H9 (cell line): ENCODE results near the gene SCYL3. TPM values are rescaled to one million over a fixed set of nuclear protein-coding genes. Genes with fewer than 3 reads are reported as not detected.

Experiments
- DNase-seq: peaks from one replicate; pipeline ENCODE4 v3.0.0-alpha.2; 2017
- H2AFZ ChIP-seq: one replicate; pipeline ENCODE4 v1.6.1; 2013; ENCODE audit warnings: mild to moderate bottlenecking, low read length, control low read depth, moderate library complexity
- H2AK5ac ChIP-seq: 2 replicates; pipeline ENCODE4 v1.6.1; 2013; ENCODE audit warnings: low read length, control low read depth, mixed read lengths; ENCODE audit not compliant: insufficient read length
- H2BK120ac ChIP-seq: one replicate; pipeline ENCODE4 v1.6.1; 2013; ENCODE audit warnings: low read depth, mild to moderate bottlenecking, low read length, control low read depth, inconsistent platforms; ENCODE audit not compliant: poor library complexity, severe bottlenecking
- H2BK12ac ChIP-seq: 2 replicates; pipeline ENCODE4 v1.6.1; 2013; ENCODE audit warnings: low read length, control low read depth, mixed read lengths, low read depth; ENCODE audit not compliant: insufficient read length
- H2BK15ac ChIP-seq: 2 replicates; pipeline ENCODE4 v1.6.1; 2013; ENCODE audit warnings: low read depth, low read length, control low read depth
- H2BK20ac ChIP-seq: one replicate; pipeline ENCODE4 v1.6.1; 2013; ENCODE audit warnings: low read depth, mild to moderate bottlenecking, low read length, control low read depth, inconsistent platforms; ENCODE audit not compliant: poor library complexity, severe bottlenecking
- H2BK5ac ChIP-seq: 2 replicates; pipeline ENCODE4 v1.6.1; 2013; ENCODE audit warnings: low read length, control low read depth, mixed read lengths; ENCODE audit not compliant: insufficient read length
- H3K14ac ChIP-seq: 2 replicates; pipeline ENCODE4 v1.6.1; 2013; ENCODE audit warnings: low read length, control low read depth; ENCODE audit not compliant: insufficient read depth
- H3K18ac ChIP-seq: 2 replicates; pipeline ENCODE4 v1.6.1; 2013; ENCODE audit warnings: low read depth, mild to moderate bottlenecking, mixed read lengths, low read length, control low read depth; ENCODE audit not compliant: insufficient read length
- H3K23ac ChIP-seq: 2 replicates; pipeline ENCODE4 v1.6.1; 2013; ENCODE audit warnings: low read length, control low read depth, mixed read lengths, low read depth; ENCODE audit not compliant: insufficient read length
- H3K23me2 ChIP-seq: 2 replicates; pipeline ENCODE4 v1.6.1; 2013; ENCODE audit warnings: low read depth, mild to moderate bottlenecking, mixed read lengths, low read length, control low read depth; ENCODE audit not compliant: insufficient read length, poor library complexity, severe bottlenecking
- H3K27ac ChIP-seq: 2 replicates; pipeline ENCODE4 v1.5.1; 2013; ENCODE audit warnings: low read length, control low read depth, mixed read lengths, low read depth; ENCODE audit not compliant: insufficient read length
- H3K27me3 ChIP-seq: 2 replicates; pipeline ENCODE4 v1.6.1; 2013; ENCODE audit warnings: low read length, control low read depth, inconsistent platforms; ENCODE audit not compliant: insufficient read depth
- H3K4ac ChIP-seq: 2 replicates; pipeline ENCODE4 v1.6.1; 2013; ENCODE audit warnings: low read depth, mild to moderate bottlenecking, control low read depth, inconsistent platforms, low read length, moderate library complexity
- H3K4me1 ChIP-seq: 2 replicates; pipeline ENCODE4 v1.6.1; 2013; ENCODE audit warnings: low read length, control low read depth, inconsistent platforms; ENCODE audit not compliant: insufficient read depth
- H3K4me2 ChIP-seq: 2 replicates; pipeline ENCODE4 v1.6.1; 2013; ENCODE audit warnings: low read length, control low read depth, mixed read lengths; ENCODE audit not compliant: insufficient read length, insufficient read depth
- H3K56ac ChIP-seq: 2 replicates; pipeline ENCODE4 v1.6.1; 2013; ENCODE audit warnings: low read depth, mild to moderate bottlenecking, mixed read lengths, low read length, control low read depth; ENCODE audit not compliant: insufficient read length
- H3K79me1 ChIP-seq: 2 replicates; pipeline ENCODE4 v1.6.1; 2013; ENCODE audit warnings: low read depth, mild to moderate bottlenecking, moderate library complexity, low read length, control low read depth, inconsistent platforms; ENCODE audit not compliant: insufficient read depth, poor library complexity, severe bottlenecking
- H3K79me2 ChIP-seq: 2 replicates; pipeline ENCODE4 v1.6.1; 2013; ENCODE audit warnings: low read length, control low read depth, inconsistent platforms; ENCODE audit not compliant: insufficient read depth
- H3K9ac ChIP-seq: 2 replicates; pipeline ENCODE4 v1.6.1; 2013; ENCODE audit warnings: low read length, control low read depth, mixed read lengths; ENCODE audit not compliant: insufficient read length; ENCODE audit errors: extremely low read depth
- H3K9me3 ChIP-seq: one replicate; pipeline ENCODE4 v1.6.1; 2013; ENCODE audit warnings: low read depth, low read length, inconsistent platforms; ENCODE audit not compliant: control insufficient read depth
- H3T11ph ChIP-seq: one replicate; pipeline ENCODE4 v1.6.1; 2013; ENCODE audit warnings: mild to moderate bottlenecking, low read length, control low read depth, inconsistent platforms
- H4K20me1 ChIP-seq: one replicate; pipeline ENCODE4 v1.6.1; 2013; ENCODE audit not compliant: control insufficient read depth, insufficient read length, insufficient read depth
- H4K5ac ChIP-seq: 2 replicates; pipeline ENCODE4 v1.6.1; 2013; ENCODE audit warnings: low read depth, mild to moderate bottlenecking, mixed read lengths, low read length, control low read depth; ENCODE audit not compliant: insufficient read length
- H4K8ac ChIP-seq: replicated peaks from 2 replicates; pipeline ENCODE4 v1.6.1; 2013; ENCODE audit warnings: low read length, control low read depth, mixed read lengths, low read depth; ENCODE audit not compliant: insufficient read length
- H4K91ac ChIP-seq: 2 replicates; pipeline ENCODE4 v1.6.1; 2013; ENCODE audit warnings: low read depth, mild to moderate bottlenecking, moderate library complexity, mixed read lengths, low read length, control low read depth; ENCODE audit not compliant: insufficient read length
- H3K27ac Mint-ChIP-seq, 3 experiments: 2 replicates in 2 of 3; 3 replicates in 1 of 3; pipeline ENCODE4 v1.8.0; 2020 to 2021; ENCODE audit warnings: mixed read lengths in 3 of 3, mild to moderate bottlenecking in 1 of 3, moderate library complexity in 1 of 3
- H3K27me3 Mint-ChIP-seq: 2 replicates; pipeline ENCODE4 v1.8.0; 2021; ENCODE audit warnings: low read depth, mild to moderate bottlenecking, moderate library complexity, mixed read lengths
- H3K36me3 Mint-ChIP-seq, 3 experiments: 2 replicates in 2 of 3; 3 replicates in 1 of 3; pipeline ENCODE4 v1.8.0; 2020 to 2021; ENCODE audit warnings: low read depth in 3 of 3, mixed read lengths in 3 of 3; ENCODE audit not compliant: insufficient read depth in 1 of 3
- H3K4me1 Mint-ChIP-seq, 2 experiments: 2 replicates each; pipeline ENCODE4 v1.8.0; 2020; ENCODE audit warnings: mixed read lengths in 2 of 2
- H3K4me3 Mint-ChIP-seq, 2 experiments: 2 replicates in 1 of 2; 3 replicates in 1 of 2; pipeline ENCODE4 v1.8.0; 2020 to 2021; ENCODE audit warnings: mild to moderate bottlenecking in 2 of 2, mixed read lengths in 2 of 2, moderate library complexity in 1 of 2
- H3K9me3 Mint-ChIP-seq, 2 experiments: 2 replicates in 1 of 2; 3 replicates in 1 of 2; pipeline ENCODE4 v1.8.0; 2020; ENCODE audit warnings: mild to moderate bottlenecking in 2 of 2, mixed read lengths in 2 of 2, moderate library complexity in 1 of 2
- WGBS: extraction: QIAGEN DNeasy Blood & Tissue Kit; methylation state at CpG from one replicate; pipeline ENCODE4 v1.1.7; 2013; ENCODE audit warnings: missing lambda C conversion rate, low lambda C conversion rate, mixed read lengths; ENCODE audit not compliant: insufficient read length; ENCODE audit errors: extremely low coverage; 5-methylcytosine and 5-hydroxymethylcytosine counted together
- total RNA-seq: library from RNA; stranded (reverse); gene quantifications from 2 replicates; pipeline ENCODE4 v1.2.1, GENCODE V29; 2021
- TF ChIP-seq, protein P1 (sequence below): fragments of 200-600 bp; sonication (generic); conservative IDR thresholded peaks from 3 replicates; pipeline ENCODE4 v1.8.0; 2021; ENCODE audit warnings: antibody characterized with exemption, mild to moderate bottlenecking

SCYL3 gene
- total RNA-seq, 1 experiment from 2014 or later: 3.9 TPM

GRCh38 chr1:169836198-169836597 is 57.5 kb downstream of the SCYL3 start:
- TF ChIP-seq, protein P1, sequence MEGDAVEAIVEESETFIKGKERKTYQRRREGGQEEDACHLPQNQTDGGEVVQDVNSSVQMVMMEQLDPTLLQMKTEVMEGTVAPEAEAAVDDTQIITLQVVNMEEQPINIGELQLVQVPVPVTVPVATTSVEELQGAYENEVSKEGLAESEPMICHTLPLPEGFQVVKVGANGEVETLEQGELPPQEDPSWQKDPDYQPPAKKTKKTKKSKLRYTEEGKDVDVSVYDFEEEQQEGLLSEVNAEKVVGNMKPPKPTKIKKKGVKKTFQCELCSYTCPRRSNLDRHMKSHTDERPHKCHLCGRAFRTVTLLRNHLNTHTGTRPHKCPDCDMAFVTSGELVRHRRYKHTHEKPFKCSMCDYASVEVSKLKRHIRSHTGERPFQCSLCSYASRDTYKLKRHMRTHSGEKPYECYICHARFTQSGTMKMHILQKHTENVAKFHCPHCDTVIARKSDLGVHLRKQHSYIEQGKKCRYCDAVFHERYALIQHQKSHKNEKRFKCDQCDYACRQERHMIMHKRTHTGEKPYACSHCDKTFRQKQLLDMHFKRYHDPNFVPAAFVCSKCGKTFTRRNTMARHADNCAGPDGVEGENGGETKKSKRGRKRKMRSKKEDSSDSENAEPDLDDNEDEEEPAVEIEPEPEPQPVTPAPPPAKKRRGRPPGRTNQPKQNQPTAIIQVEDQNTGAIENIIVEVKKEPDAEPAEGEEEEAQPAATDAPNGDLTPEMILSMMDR: no peak
- peaks cover 0 to 5% of the 10 kb centered on the region in 2 experiments; a peak in 2 of 5 replicates for H3K9me3 Mint-ChIP-seq
- H3K27me3 Mint-ChIP-seq: no peaks in the 10 kb centered on the region
- Histone ChIP-seq H3K4me2 (no peak overlapping the region), H3K4ac (no peak overlapping the region), H3K14ac (no peak overlapping the region), H3K79me1 (no peaks in the 10 kb centered on the region), H4K20me1 (no peaks in the 10 kb centered on the region), H4K8ac (no peak overlapping the region), H2AK5ac (no peak overlapping the region), H2BK5ac (no peak overlapping the region), H2BK20ac (no peak overlapping the region), H4K5ac (no peak overlapping the region), H3K4me1 (no peaks in the 10 kb centered on the region), H3K23ac (no peak overlapping the region), H2BK12ac (no peak overlapping the region), H3K27me3 (no peaks in the 10 kb centered on the region), H3K23me2 (no peaks in the 10 kb centered on the region), H2AFZ (no peak overlapping the region), H3T11ph (no peak overlapping the region), H2BK15ac (no peak overlapping the region), H3K18ac (no peak overlapping the region), H3K9me3 (no peaks in the 10 kb centered on the region), H3K9ac (no peak overlapping the region), H3K27ac (no peak overlapping the region), H3K56ac (no peak overlapping the region), H4K91ac (no peak overlapping the region), H2BK120ac (no peak overlapping the region), H3K79me2 (no peaks in the 10 kb centered on the region)
- no peaks in the 10 kb centered on the region for H3K4me1 Mint-ChIP-seq
- H3K36me3 Mint-ChIP-seq: peaks cover 38 to 62% (median 59%) of the 10 kb centered on the region in 3 experiments
- no peak overlapping the region for H3K27ac Mint-ChIP-seq
- no CpG with 5 or more reads among the region's 1 CpG for WGBS
- no peak for DNase-seq
- H3K4me3 Mint-ChIP-seq: no peak overlapping the region
